Left lung (tissue), 10 donors: ENCODE measurements around the gene BCO1. TPM values are rescaled to one million over a fixed set of nuclear protein-coding genes. Genes with fewer than 3 reads are reported as not detected.

Experiments
- ATAC-seq: fragments of 200-7000 bp; cut with Tn5 transposase; one replicate; pipeline ENCODE4 v1.9.1; 2020; ENCODE audit warnings: moderate library complexity
- DNase-seq, 4 donors: peaks; one replicate each; pipeline ENCODE4 v3.0.0-alpha.2; 2013 to 2020
- H3K27ac ChIP-seq, 2 donors: fragments of 200-600 bp; sonication (generic) in 1 of 2; one replicate each; pipeline versions ENCODE4 v1.5.0 to v1.8.0; 2020 to 2021
- H3K27me3 ChIP-seq, 2 donors: fragments of 200-600 bp; sonication (generic) in 1 of 2; one replicate each; pipeline versions ENCODE4 v1.5.0 to v1.8.0; 2020 to 2021
- H3K36me3 ChIP-seq, 2 donors: fragments of 200-600 bp; sonication (generic) in 1 of 2; one replicate each; pipeline versions ENCODE4 v1.5.0 to v1.8.0; 2020 to 2021
- H3K4me1 ChIP-seq, 2 donors: fragments of 200-600 bp; one replicate each; pipeline ENCODE4 v1.8.0; 2021
- H3K4me3 ChIP-seq, 2 donors: fragments of 200-600 bp; sonication (generic) in 1 of 2; one replicate each; pipeline versions ENCODE4 v1.5.0 to v1.8.0; 2020 to 2021; ENCODE audit warnings: mild to moderate bottlenecking in 1 of 2
- H3K9me3 ChIP-seq, 2 donors: fragments of 200-600 bp; sonication (generic) in 1 of 2; one replicate each; pipeline versions ENCODE4 v1.5.0 to v1.8.0; 2020 to 2021
- intact Hi-C, 2 donors: fragments of 100-400 bp; cut with DNase I; formaldehyde crosslinking; loops; one replicate each; pipeline versions ENCODE4 v1.11.2 to v1.14.2; 2022
- polyA plus RNA-seq, 6 donors: library from polyadenylated mRNA; unstranded; fragments of 120-200 nt; gene quantifications; one replicate each; pipeline ENCODE4 v1.2.1, GENCODE V29; 2013; ENCODE audit not compliant: insufficient read length in 6 of 6
- total RNA-seq, 2 donors: library from RNA; stranded (reverse); fragmentation: NEBNext Ultra II Directional; extraction: Animal tissue kit (Norgen Biotek cat#: 25700); gene quantifications; one replicate each; pipeline ENCODE4 v1.2.1, GENCODE V29; 2021
- TF ChIP-seq, protein P1 (sequence below), 2 donors: fragments of 200-600 bp; sonication (generic) in 1 of 2; IDR thresholded peaks; one replicate each; pipeline versions ENCODE4 v1.5.0 to v1.8.0; 2021; ENCODE audit warnings: antibody characterized with exemption in 2 of 2
- donor health status: DM: no; HTN: yes; CAD: no.
- donor health status: DM: no; HTN: no; CAD: no.

The BCO1 gene
- total and polyA plus RNA-seq, 8 donors: 0.38 to 0.81 (median 0.58) TPM; not detected in 1

DNA sequence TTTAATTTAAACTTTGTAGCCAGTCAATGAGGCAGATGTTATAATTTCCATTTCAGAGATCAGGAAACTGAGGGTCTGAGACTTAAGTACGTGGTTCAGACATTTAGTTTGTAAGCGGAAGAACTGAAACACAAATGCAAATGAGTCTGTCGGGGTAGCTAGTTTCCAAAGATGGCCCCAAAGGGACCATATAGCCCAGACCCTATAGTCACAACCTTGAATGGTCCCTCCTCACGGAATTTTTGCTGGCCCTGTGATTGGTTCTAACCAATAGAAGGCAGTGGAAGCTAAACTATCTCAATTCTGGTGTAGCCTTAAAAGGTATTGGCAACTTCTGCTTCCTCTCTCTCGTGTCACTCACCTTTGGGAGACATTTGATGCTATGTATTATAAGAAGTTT is 7.5 kb upstream of the BCO1 start:
- ATAC-seq (no peak), DNase-seq (no peak)
- Histone ChIP-seq H3K27ac (no peak overlapping the region), H3K36me3 (no peaks in the 10 kb centered on the region), H3K9me3 (no peaks in the 10 kb centered on the region), H3K27me3 (no peaks in the 10 kb centered on the region), H3K4me3 (no peak overlapping the region), H3K4me1 (no peaks in the 10 kb centered on the region)
- intact Hi-C loops: no loop called here
- TF ChIP-seq, protein P1, sequence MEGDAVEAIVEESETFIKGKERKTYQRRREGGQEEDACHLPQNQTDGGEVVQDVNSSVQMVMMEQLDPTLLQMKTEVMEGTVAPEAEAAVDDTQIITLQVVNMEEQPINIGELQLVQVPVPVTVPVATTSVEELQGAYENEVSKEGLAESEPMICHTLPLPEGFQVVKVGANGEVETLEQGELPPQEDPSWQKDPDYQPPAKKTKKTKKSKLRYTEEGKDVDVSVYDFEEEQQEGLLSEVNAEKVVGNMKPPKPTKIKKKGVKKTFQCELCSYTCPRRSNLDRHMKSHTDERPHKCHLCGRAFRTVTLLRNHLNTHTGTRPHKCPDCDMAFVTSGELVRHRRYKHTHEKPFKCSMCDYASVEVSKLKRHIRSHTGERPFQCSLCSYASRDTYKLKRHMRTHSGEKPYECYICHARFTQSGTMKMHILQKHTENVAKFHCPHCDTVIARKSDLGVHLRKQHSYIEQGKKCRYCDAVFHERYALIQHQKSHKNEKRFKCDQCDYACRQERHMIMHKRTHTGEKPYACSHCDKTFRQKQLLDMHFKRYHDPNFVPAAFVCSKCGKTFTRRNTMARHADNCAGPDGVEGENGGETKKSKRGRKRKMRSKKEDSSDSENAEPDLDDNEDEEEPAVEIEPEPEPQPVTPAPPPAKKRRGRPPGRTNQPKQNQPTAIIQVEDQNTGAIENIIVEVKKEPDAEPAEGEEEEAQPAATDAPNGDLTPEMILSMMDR (IDR thresholded peaks at IDR 0.05): no peak

GRCh38 chr16:81232740-81233367 is 5.6 kb upstream of the BCO1 start:
- H3K9me3 ChIP-seq: no peaks in the 10 kb centered on the region
- ATAC-seq (no peak), DNase-seq (no peak)
- peaks cover 0 to 3% of the 10 kb centered on the region in 2 donors for H3K4me1 ChIP-seq
- H3K36me3 ChIP-seq: no peaks in the 10 kb centered on the region
- no peak overlapping the region for H3K4me3 ChIP-seq
- no peak overlapping the region for H3K27ac ChIP-seq
- intact Hi-C loops: no loop called here
- TF ChIP-seq, protein P1 (IDR thresholded peaks at IDR 0.05): no peak
- no peaks in the 10 kb centered on the region for H3K27me3 ChIP-seq

- Histone ChIP-seq H3K4me3 (no peak overlapping the region), H3K9me3 (no peaks in the 10 kb centered on the region), H3K27me3 (no peaks in the 10 kb centered on the region), H3K36me3 (no peaks in the 10 kb centered on the region), H3K4me1 (peaks cover 0 to 3% of the 10 kb centered on the region in 2 donors), H3K27ac (no peak overlapping the region)
- TF ChIP-seq, protein P1 (IDR thresholded peaks at IDR 0.05): no peak
- ATAC-seq (peak; percentile 31), DNase-seq (no peak)
- intact Hi-C loops: no loop called here
Observed at GRCh38 chr16:81237282-81237681, 1.2 kb upstream of the BCO1 start.

GRCh38 chr16:81237942-81238295 is 570 bp upstream of the BCO1 start:
- no peaks in the 10 kb centered on the region for H3K36me3 ChIP-seq

DNA sequence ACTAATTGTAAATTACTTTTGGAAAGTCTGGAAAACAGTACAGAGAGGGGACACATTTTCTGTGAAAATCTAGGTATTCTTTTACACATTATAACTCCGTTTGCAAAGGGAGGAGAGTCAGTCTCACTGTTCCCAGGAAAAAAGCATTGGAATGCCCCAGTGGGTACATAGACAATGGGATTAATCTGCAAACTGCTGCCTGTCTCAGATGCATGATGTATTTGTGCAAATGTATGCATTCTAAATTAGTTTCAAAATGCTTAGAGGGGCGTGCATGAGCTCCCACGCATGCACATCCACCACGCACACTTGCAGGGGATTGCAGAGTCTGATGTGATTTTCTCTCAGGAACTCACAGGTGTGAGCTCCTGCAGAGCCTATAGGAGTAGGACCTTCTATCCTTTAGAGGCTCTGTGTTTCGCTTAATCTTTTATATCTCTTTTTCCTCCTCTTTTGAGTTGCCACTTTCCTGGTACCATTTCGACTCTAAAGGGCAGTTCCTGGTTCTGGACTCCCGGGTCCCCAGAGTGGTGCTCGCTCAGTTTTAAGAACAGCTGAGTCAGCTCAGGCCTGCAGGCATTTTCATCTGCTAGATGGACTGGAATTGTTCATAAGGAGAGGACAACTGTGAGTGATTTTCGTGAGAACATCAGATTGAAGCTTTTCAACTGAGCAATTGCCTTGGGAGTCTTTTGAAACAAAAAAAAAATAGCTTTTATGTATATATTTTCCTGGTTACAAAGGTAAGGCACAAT is 1.1 kb downstream of the BCO1 start:
- no peak overlapping the region for H3K4me3 ChIP-seq
- intact Hi-C loops: no loop called here
- no peak for DNase-seq
- H3K9me3 ChIP-seq: no peaks in the 10 kb centered on the region
- peaks cover 0 to 3% of the 10 kb centered on the region in 2 donors for H3K4me1 ChIP-seq
- no peaks in the 10 kb centered on the region for H3K27me3 ChIP-seq
- no peak for ATAC-seq
- no peak overlapping the region for H3K27ac ChIP-seq
- TF ChIP-seq, protein P1 (IDR thresholded peaks at IDR 0.05): no peak
- H3K36me3 ChIP-seq: no peaks in the 10 kb centered on the region

More at GRCh38 chr16:81237942-81238295, 570 bp upstream of the BCO1 start:
- TF ChIP-seq, protein P1 (IDR thresholded peaks at IDR 0.05): no peak
- no peak for DNase-seq
- no peak overlapping the region for H3K4me3 ChIP-seq
- H3K9me3 ChIP-seq: no peaks in the 10 kb centered on the region
- peaks cover 0 to 3% of the 10 kb centered on the region in 2 donors for H3K4me1 ChIP-seq
- no peak for ATAC-seq
- H3K27me3 ChIP-seq: no peaks in the 10 kb centered on the region
- intact Hi-C loops: no loop called here
- peak overlapping the region in 1 of 2 donors; percentile 62 for H3K27ac ChIP-seq
